Endothelial cell of umbilical vein (primary cell): ENCODE measurements around the gene CES1.
"Not testable (repeated sequence)": the region's sequence is repeated elsewhere in the genome, so short reads cannot be mapped to it uniquely, and the experiment has no call there.

Experiments used
- EZH2 ChIP-seq: IDR thresholded peaks from 2 replicates; pipeline ENCODE4 v1.6.1; 2012; ENCODE audit warnings: borderline replicate concordance, low read depth, mild to moderate bottlenecking, moderate library complexity, low read length, inconsistent platforms; ENCODE audit not compliant: severe bottlenecking
- FOS ChIP-seq: IDR thresholded peaks from 2 replicates; pipeline ENCODE4 v1.6.1; 2011; ENCODE audit warnings: mild to moderate bottlenecking, low read length, moderate library complexity, borderline replicate concordance; ENCODE audit not compliant: insufficient read depth
- GATA2 ChIP-seq: IDR thresholded peaks from 2 replicates; pipeline ENCODE4 v1.7.0; 2011; ENCODE audit warnings: low read depth, mild to moderate bottlenecking, moderate library complexity, mixed read lengths, low read length; ENCODE audit not compliant: insufficient read length, insufficient read depth
- JUN ChIP-seq: IDR thresholded peaks from 2 replicates; pipeline ENCODE4 v1.6.1; 2011; ENCODE audit warnings: borderline replicate concordance, low read depth; ENCODE audit not compliant: insufficient read length, insufficient read depth
- POLR2A ChIP-seq: IDR thresholded peaks from 2 replicates; pipeline ENCODE4 v1.6.1; 2012; ENCODE audit warnings: low read depth, mild to moderate bottlenecking, control low read depth, low read length
- POLR2AphosphoS5 ChIP-seq: IDR thresholded peaks from 2 replicates; pipeline ENCODE4 v1.6.1; 2012; ENCODE audit warnings: low read depth, mild to moderate bottlenecking, control low read depth, low read length, moderate library complexity; ENCODE audit not compliant: insufficient read depth
- TF ChIP-seq, protein P1 (sequence below), 2 donors: IDR thresholded peaks; 1 replicate in 1 of 2; 2 replicates in 1 of 2; pipeline ENCODE4 v1.5.1; 2011; ENCODE audit warnings: low read length in 2 of 2, mild to moderate bottlenecking in 2 of 2, moderate library complexity in 2 of 2, control low read depth in 1 of 2, inconsistent platforms in 1 of 2, low read depth in 1 of 2; ENCODE audit not compliant: insufficient read depth in 1 of 2; ENCODE audit errors: extremely low read depth in 1 of 2
- TF ChIP-seq, protein P2 (sequence below): IDR thresholded peaks from 2 replicates; pipeline ENCODE4 v1.6.1; 2011; ENCODE audit not compliant: insufficient read depth, insufficient read length

DNA sequence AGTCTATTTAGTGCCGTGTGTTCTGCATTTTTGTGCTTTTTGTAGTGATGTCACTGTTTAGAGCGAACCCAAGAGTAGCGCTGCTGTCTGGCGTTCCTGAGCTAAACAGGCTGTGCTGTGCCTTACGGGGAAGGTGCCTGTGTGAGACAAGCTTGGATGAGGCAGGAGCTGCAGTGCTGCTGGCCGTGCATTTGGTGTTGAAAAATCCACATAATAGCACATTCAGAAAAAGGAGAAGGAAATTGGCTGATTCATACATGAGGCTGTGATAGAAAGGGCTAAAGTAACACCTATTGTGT, 50.2 kb downstream of the CES1 start:
- TF ChIP-seq, protein P1, sequence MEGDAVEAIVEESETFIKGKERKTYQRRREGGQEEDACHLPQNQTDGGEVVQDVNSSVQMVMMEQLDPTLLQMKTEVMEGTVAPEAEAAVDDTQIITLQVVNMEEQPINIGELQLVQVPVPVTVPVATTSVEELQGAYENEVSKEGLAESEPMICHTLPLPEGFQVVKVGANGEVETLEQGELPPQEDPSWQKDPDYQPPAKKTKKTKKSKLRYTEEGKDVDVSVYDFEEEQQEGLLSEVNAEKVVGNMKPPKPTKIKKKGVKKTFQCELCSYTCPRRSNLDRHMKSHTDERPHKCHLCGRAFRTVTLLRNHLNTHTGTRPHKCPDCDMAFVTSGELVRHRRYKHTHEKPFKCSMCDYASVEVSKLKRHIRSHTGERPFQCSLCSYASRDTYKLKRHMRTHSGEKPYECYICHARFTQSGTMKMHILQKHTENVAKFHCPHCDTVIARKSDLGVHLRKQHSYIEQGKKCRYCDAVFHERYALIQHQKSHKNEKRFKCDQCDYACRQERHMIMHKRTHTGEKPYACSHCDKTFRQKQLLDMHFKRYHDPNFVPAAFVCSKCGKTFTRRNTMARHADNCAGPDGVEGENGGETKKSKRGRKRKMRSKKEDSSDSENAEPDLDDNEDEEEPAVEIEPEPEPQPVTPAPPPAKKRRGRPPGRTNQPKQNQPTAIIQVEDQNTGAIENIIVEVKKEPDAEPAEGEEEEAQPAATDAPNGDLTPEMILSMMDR (IDR thresholded peaks at IDR 0.05; ENCODE audit: extremely low read depth in 1 of 2, insufficient read depth in 1 of 2, low read depth in 1 of 2, low read length in 2 of 2): not testable (repeated sequence)
- TF ChIP-seq POLR2AphosphoS5, EZH2, POLR2A, JUN, FOS, GATA2: not testable (repeated sequence)
- TF ChIP-seq, protein P2, sequence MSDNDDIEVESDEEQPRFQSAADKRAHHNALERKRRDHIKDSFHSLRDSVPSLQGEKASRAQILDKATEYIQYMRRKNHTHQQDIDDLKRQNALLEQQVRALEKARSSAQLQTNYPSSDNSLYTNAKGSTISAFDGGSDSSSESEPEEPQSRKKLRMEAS: not testable (repeated sequence)
